ENCODE results near the gene R3HCC1L. TPM values are rescaled to one million over a fixed set of nuclear protein-coding genes. Genes with fewer than 3 reads are reported as not detected.

Gene R3HCC1L
- total and polyA plus RNA-seq, 10 of the 15 experiments (the other 5 are each of a cell fraction or from before 2014, with no cell fraction given): 11.3 to 20.3 (median 15.3) TPM

- BruUV-seq (replicated peaks): no TSS peak
- ChIA-PET CTCF (no interaction called here), POLR2A (no interaction called here), RAD21 (ENCODE audit: unreplicated experiment) (interaction anchor here (0.7 kb wide), 1 partner anchor 10 kb away, joined by 4 read pairs; no protein-coding TSS in a partner anchor), SMC1A (ENCODE audit: uncharacterized antibody, unreplicated experiment) (no interaction called here)
- ATAC-seq: no peak
- H3K36me3 ChIP-seq (ENCODE audit: control insufficient read depth in 2 of 2, insufficient read depth in 2 of 2, low read length in 1 of 2): peaks cover 1 to 5% of the 10 kb centered on the region in 2 experiments; a peak in 2 of 4 replicates
- no peak for DNase-seq (ENCODE audit: low read depth, low spot score)
- WGBS (ENCODE audit: insufficient coverage, insufficient replicate concordance, low lambda C conversion rate, missing lambda C conversion rate): 95% methylated on average over 17 of the region's 17 CpGs
- H3K27ac ChIP-seq (ENCODE audit: control insufficient read depth, insufficient read depth): no peak overlapping the region
- no peaks in the 10 kb centered on the region for H3K9me3 ChIP-seq (replicated peaks; ENCODE audit: control insufficient read depth, insufficient read depth, low read length)
- H3K4me2 ChIP-seq (ENCODE audit: control insufficient read depth, insufficient read depth): no peak overlapping the region
- no peak for TF ChIP-seq SMARCA5 (IDR thresholded peaks at IDR 0.05)
- TF ChIP-seq, protein P1, sequence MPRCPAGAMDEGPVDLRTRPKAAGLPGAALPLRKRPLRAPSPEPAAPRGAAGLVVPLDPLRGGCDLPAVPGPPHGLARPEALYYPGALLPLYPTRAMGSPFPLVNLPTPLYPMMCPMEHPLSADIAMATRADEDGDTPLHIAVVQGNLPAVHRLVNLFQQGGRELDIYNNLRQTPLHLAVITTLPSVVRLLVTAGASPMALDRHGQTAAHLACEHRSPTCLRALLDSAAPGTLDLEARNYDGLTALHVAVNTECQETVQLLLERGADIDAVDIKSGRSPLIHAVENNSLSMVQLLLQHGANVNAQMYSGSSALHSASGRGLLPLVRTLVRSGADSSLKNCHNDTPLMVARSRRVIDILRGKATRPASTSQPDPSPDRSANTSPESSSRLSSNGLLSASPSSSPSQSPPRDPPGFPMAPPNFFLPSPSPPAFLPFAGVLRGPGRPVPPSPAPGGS (IDR thresholded peaks at IDR 0.05; ENCODE audit: borderline replicate concordance, insufficient read depth, low read depth, low read length, poor library complexity, severe bottlenecking): no peak
- TF ChIP-seq HDAC6 (IDR thresholded peaks at IDR 0.05; ENCODE audit: unreplicated experiment): no peak
- TF ChIP-seq ATF2 (IDR thresholded peaks at IDR 0.05; ENCODE audit: low read length): no peak
- no peak for TF ChIP-seq CREM (IDR thresholded peaks at IDR 0.05; ENCODE audit: low read depth)
- no peak for TF ChIP-seq REST (IDR thresholded peaks at IDR 0.05; ENCODE audit: low read depth, low read length)
- no peak for TF ChIP-seq ZZZ3 (IDR thresholded peaks at IDR 0.05; ENCODE audit: control insufficient read depth, insufficient read length, low read depth)
- no peak for FAIRE-seq
- H3K4me3 ChIP-seq: no peak overlapping the region
- H3K27me3 ChIP-seq (replicated peaks in 1 of 2; ENCODE audit: control insufficient read depth in 2 of 2, insufficient read depth in 2 of 2, low read length in 1 of 2): no peaks in the 10 kb centered on the region
- H3K9ac ChIP-seq (ENCODE audit: control insufficient read depth, insufficient read depth, low read length): no peak overlapping the region
- H2AFZ ChIP-seq (ENCODE audit: control insufficient read depth, low read depth, low read length): no peak overlapping the region
- H3K4me1 ChIP-seq (ENCODE audit: control insufficient read depth, insufficient read depth, low read length): no peaks in the 10 kb centered on the region
- H4K20me1 ChIP-seq (ENCODE audit: control insufficient read depth, insufficient read depth): no peaks in the 10 kb centered on the region; the same call in 1 of the 2 replicates
- in situ Hi-C loops (cut with MboI) (no loop called here), intact Hi-C loops (cut with micrococcal nuclease; ENCODE audit: unreplicated experiment) (no loop called here)
- no peaks in the 10 kb centered on the region for H3K79me2 ChIP-seq (ENCODE audit: control insufficient read depth, insufficient read depth, low read length)
These were observed 119.0 kb downstream of the R3HCC1L start for GRCh38 chr10:98253499-98253898.
